Measurements from ENCODE around the gene RAB5B. TPM values are rescaled to one million over a fixed set of nuclear protein-coding genes. Genes with fewer than 3 reads are reported as not detected.

RAB5B gene, protein sequence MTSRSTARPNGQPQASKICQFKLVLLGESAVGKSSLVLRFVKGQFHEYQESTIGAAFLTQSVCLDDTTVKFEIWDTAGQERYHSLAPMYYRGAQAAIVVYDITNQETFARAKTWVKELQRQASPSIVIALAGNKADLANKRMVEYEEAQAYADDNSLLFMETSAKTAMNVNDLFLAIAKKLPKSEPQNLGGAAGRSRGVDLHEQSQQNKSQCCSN
- 10 to 100 TPM; 34.2 to 50.8 TPM for total RNA-seq

DNA sequence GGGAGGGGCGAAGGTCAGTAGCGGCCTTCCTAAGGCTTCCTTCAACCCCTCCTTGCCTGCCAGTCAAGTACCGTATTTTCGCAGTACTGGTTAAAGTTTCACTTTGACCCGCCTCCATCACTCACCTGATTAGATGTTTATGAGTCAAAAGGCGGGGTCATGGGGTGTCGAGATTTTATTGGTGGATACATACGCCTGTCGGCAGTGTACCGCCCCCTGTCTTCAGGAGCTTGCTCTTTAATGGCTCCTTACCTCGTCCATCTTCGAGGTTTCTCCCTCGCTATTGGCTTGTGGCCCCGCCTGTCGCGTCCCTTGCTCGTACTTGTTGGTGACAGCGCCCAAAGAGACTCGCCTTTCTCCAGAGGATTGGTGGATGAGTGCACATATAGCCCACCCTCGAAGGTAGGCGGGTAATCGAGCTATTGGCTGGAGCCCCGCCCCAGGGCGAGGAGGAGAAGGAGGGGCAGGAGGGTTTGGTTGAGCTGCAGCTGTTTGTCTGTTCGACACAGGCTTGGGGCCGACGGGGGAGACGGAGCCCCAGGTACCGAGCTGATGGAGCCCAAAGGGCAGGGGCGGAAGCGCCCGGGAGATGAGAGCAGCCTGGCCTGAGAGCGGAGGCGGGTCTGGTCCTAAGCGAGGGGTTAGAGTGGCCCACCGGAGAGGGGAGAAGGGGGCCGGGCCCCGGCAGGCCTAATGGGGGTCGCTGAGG lies at the start of gene RAB5B:
Gene RAB5B (plus strand): TSS at position 480 of the 709 bp plus-strand sequence. CDS start 12,883 bp downstream, outside the sequence.
- Mint-ChIP-seq H3K9me3 (no peaks in the 10 kb centered on the region), H3K27me3 (no peaks in the 10 kb centered on the region), H3K4me1 (peaks cover 7% of the 10 kb centered on the region), H3K36me3 (ENCODE audit: low read depth) (peaks cover 22% of the 10 kb centered on the region), H3K27ac (no peak within 1 kb of the TSS), H3K4me3 (no peak within 1 kb of the TSS)
- ATAC-seq (replicated peaks), result peak; percentile 91

DNA sequence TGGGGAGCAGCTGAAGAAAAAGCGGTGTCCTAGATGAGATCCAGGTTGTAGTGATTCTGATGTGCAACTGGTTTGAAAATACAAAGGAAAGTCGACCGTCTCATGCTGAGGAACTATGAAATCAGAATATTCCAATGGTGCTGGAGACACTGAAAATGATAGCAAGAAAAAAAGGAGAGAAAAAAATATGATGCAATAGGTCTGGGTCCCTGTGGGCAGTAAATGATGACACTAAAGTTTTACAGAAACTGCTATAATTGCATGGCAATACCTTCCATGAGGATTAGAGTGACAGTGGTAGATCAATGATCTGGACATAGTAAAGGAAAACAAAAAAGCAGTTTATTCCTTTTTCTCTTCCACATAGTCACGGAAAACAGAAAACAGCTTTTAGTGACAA lies 48.5 kb upstream of the RAB5B start:
- Mint-ChIP-seq H3K9me3 (no peaks in the 10 kb centered on the region), H3K36me3 (ENCODE audit: low read depth) (peaks cover 69% of the 10 kb centered on the region), H3K27me3 (no peaks in the 10 kb centered on the region), H3K4me1 (peaks cover 43% of the 10 kb centered on the region), H3K4me3 (peak overlapping the region; percentile 98), H3K27ac (peak overlapping the region; percentile 99)
- ATAC-seq (replicated peaks), result no peak

DNA sequence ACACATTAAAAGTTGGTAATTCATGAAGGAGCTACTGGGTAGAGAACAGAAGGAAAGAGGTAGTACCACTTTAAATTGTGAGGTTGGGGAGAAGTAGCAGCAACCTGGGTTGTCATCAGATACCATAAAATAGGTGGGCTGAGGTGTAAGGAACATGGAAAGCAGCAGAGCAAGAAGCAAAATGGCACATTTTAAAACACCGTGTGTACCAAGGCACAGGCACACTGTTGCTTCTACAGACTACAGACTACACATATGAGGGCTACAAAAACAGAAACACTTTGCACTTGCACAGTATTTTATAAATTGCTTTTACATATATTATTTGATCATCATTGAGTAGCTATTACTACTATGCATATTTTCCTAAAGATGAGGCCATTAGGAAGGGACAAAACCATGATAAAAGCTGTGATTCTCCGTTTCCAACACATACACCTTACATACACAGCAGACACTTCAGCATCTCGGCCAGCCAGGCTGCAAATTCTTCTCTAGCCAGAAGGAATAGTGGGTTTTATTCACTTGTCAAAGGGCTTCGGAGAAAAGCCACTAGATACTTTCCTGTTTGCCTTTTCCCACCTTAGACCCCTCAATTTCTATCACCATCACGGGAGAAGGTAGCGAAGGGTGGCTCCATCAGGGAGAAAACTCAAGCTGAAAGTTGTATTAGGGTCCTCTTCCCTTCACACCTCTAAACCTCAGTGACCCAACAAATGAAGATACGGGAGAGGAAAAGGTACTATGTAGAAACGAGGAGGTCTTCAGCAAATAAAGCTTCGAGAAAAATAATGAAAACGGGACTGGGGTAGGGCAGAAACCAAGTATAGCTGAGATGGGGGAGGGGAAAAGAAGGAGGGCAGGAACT lies 47.8 kb upstream of the RAB5B start:
- Mint-ChIP-seq H3K27ac (peak overlapping the region; percentile 99), H3K4me1 (peaks cover 41% of the 10 kb centered on the region), H3K9me3 (no peaks in the 10 kb centered on the region), H3K27me3 (no peaks in the 10 kb centered on the region), H3K4me3 (peak overlapping the region; percentile 98), H3K36me3 (ENCODE audit: low read depth) (peaks cover 66% of the 10 kb centered on the region)
- no peak for ATAC-seq (replicated peaks)

DNA sequence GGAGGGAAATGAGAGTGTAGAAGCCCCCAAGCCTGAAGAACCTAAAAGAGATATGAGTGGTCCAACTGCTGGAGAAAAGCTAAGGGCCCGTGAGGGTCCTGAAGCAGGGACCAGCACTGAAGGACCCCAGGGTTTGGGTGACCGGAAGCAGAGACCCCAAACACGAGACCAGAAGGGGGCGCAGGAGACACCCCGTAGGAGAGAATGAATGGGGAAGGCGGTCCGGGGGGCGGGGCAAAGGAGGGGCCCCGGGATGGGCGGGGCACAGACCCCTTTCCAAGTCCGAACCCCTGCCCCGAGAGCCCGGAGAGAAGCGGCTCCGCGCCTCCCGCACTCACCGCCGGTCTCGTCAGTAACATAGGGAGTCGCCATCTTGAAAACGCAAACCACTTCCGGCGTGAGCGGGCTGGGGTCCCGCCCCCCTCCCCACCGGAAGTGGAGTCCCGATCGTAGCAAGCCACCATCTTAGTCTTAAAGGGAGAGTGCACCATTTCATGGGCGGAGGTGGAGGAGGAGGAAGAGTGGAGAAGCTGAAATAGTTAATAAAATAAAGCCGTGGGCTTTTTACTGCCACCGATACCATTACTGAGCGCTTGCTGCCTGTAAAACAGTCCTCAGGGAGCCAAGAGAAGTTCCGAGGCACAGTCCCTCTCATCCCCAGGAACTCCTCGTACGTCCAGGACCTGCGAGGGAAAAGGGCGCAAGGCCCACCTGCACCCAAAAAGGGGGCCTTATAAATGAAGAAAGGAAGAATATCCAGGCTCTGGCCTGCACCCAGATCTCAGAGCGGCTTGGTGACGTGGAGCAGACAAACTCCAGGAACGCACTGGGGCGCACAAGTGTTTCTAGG lies 46.9 kb upstream of the RAB5B start:
- no peaks in the 10 kb centered on the region for H3K27me3 Mint-ChIP-seq
- no peaks in the 10 kb centered on the region for H3K9me3 Mint-ChIP-seq
- peak overlapping the region; percentile 98 for H3K4me3 Mint-ChIP-seq
- H3K27ac Mint-ChIP-seq, result peak overlapping the region; percentile 99
- H3K4me1 Mint-ChIP-seq, result peaks cover 35% of the 10 kb centered on the region
- H3K36me3 Mint-ChIP-seq (ENCODE audit: low read depth), result peaks cover 66% of the 10 kb centered on the region
- ATAC-seq (replicated peaks), result peak; percentile 41

DNA sequence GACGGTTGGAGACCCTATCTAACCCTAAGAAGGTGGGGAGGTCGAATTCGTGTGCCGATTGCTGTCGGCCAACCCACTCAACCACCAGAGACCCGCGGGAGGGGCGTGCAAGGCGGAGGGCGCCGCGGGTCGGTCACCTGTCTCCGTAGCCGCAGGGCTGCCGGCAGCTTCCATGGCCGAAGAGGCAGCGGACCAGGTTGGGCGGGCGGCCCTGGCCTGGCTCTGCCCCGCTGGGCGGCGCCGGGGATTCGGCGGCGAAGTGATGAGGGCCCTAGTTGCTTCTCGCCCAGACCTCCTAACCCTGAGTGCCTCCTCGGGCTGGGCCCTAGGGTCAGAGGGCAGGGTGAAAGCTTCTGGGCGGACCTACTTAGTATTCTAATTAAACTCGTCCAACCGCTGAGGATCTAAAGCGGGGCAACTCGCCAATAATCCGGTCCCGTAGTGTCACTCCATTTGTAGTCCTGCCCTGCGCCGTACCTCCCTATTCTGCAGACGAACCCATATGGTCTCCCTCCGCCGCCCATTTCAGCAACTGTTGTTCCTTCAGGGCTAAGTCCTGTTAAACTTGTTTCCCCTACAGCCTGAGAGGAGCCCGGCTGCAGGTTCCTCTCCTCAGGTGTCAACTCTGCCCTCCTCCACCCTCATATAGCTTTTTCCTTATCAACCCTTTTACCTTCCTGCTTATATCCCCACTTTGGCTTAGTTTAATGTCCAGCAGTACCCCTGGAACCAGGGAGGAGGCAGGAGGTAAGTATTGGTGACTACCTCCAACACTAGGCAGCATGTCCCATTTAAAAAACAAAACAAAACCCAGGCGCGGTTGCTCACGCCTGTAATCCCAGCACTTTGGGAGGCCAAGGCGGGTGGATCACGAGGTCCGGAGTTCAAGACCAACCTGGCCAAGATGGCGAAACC lies 46.0 kb upstream of the RAB5B start, which contains the start of gene PYM1:
Gene PYM1 (minus strand): TSS at position 307 of the 915 bp plus-strand sequence. CDS start 133 bp downstream, at position 174.
- no peaks in the 10 kb centered on the region for H3K27me3 Mint-ChIP-seq
- peak within 1 kb of the TSS; percentile 99 for H3K27ac Mint-ChIP-seq
- ATAC-seq (replicated peaks), result peak; percentile 45
- peaks cover 66% of the 10 kb centered on the region for H3K36me3 Mint-ChIP-seq (ENCODE audit: low read depth)
- H3K9me3 Mint-ChIP-seq, result no peaks in the 10 kb centered on the region
- peaks cover 35% of the 10 kb centered on the region for H3K4me1 Mint-ChIP-seq
- peak within 1 kb of the TSS; percentile 98 for H3K4me3 Mint-ChIP-seq

DNA sequence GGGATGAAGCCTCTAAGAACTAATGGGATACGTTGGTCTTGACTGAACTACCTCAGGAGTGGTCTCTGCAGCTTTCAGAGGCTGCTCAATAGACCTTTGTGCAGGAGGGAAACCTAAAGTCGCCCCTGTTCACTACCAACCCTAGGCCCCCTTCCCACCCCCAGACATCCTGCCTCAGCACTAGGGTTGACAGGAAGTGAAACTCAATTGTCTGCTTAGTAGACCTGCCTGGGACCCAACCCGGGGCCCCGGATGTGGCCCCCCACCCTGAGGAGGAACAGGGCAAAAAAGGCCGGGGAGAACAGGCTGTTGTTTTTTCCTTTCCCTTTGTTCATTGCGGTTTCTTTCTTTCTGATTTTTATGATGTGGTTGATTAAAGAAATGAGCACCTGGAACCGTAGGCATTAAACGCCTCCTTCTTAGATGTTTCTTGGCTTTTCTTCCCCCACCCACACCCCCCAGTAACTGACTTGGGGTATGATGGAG lies 44.5 kb upstream of the RAB5B start:
- ATAC-seq (replicated peaks), result peak; percentile 41
- no peaks in the 10 kb centered on the region for H3K27me3 Mint-ChIP-seq
- H3K9me3 Mint-ChIP-seq, result no peaks in the 10 kb centered on the region
- H3K4me1 Mint-ChIP-seq, result peaks cover 38% of the 10 kb centered on the region
- peak overlapping the region; percentile 98 for H3K4me3 Mint-ChIP-seq
- peak overlapping the region; percentile 99 for H3K27ac Mint-ChIP-seq
- H3K36me3 Mint-ChIP-seq (ENCODE audit: low read depth), result peaks cover 73% of the 10 kb centered on the region

DNA sequence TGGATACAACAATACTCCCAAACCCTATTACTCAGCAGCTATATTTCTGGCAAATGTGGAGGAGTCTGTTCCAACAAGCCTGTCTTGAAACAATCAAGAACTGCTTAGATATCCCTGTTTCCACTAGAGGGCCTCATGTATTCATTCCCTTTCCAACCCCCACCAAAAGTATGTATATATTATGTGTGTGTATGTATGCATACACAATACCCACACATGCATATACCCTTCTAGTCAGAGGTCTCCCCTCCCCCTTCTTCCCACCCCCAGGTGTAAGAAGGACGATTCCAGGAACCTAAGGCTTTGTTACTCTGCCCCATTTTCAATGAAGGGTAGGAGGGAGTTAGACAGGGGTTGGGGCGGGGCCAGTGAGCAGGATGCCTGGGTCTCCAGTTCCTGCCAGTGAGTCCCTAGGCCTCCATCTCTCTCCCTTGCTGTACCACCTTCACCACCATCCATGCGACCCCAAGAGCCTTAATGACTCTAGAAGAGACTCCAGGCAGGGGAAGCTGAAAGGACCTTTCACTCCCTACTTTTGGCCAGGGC lies 43.0 kb upstream of the RAB5B start, which contains the start of gene DGKA:
Gene DGKA (plus strand): TSS at position 392 of the 546 bp plus-strand sequence. CDS start 5,342 bp downstream, outside the sequence.
- H3K27ac Mint-ChIP-seq, result peak within 1 kb of the TSS; percentile 99
- peak; percentile 53 for ATAC-seq (replicated peaks)
- H3K4me3 Mint-ChIP-seq, result peak within 1 kb of the TSS; percentile 98
- H3K4me1 Mint-ChIP-seq, result peaks cover 43% of the 10 kb centered on the region
- no peaks in the 10 kb centered on the region for H3K27me3 Mint-ChIP-seq
- peaks cover 77% of the 10 kb centered on the region for H3K36me3 Mint-ChIP-seq (ENCODE audit: low read depth)
- H3K9me3 Mint-ChIP-seq, result no peaks in the 10 kb centered on the region

DNA sequence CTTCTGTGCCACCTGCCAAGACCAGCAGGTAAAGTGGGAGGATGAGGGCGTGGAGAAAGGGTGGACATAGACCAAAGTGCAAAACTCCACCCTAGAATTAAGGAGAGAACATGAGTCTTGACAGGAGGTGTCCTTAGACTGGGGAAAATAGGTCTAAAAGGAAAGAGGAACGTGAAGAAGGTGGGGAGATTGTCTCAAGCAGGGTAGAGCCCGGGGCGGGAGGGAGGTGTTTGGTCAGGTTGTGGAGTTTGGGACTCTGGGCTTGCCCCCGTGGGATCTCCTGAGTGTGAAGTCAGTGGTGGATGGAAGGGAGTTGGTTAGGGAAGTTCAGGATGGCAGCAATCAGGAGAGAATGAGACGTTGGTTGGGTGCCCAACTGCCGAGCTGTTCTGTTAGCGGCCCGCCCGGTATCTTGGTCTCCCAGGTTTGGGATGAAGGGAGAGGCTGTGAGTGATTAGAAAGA lies 42.5 kb upstream of the RAB5B start:
- Mint-ChIP-seq H3K36me3 (ENCODE audit: low read depth) (peaks cover 79% of the 10 kb centered on the region), H3K4me3 (peak overlapping the region; percentile 98), H3K9me3 (no peaks in the 10 kb centered on the region), H3K27ac (peak overlapping the region; percentile 99), H3K27me3 (no peaks in the 10 kb centered on the region), H3K4me1 (peaks cover 46% of the 10 kb centered on the region)
- no peak for ATAC-seq (replicated peaks)

DNA sequence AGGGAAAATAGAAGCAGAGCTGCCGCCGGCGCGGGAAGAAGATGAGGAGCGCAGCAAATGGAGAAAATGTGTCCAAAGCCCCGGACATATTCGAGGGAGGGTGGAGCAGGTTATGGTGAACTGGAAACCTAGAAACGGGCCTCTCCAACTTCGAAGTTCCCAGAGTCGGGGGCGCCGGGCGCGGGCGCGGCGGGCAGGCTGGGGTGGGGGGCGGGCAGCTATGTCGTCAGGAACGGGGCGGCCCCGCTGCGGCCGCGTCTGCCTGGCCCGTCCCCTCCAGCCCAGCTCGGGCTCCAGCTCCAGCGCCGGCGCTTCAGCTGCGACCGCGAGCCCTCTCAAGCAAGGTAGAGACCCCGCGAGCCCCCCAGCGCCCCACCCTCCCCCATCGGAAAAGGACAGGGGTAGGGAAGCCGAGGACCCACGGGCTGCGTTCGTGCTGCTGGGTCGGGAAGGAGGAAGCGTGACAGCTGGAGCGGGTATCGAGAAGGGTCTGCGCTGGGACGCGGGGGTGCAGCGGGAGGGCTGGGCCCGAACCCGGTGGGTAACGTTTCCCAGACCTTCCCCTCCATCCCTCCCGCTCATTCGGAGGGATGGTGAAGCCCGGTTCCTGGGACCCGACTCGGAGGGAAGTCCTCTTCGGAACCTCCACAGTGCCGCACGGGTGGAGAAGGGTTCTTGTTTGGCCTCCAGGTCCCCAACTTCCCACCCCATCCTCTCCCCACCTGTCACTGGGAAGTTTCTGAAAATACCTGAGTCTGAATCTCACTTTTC lies 41.9 kb upstream of the RAB5B start:
- Mint-ChIP-seq H3K9me3 (no peaks in the 10 kb centered on the region), H3K36me3 (ENCODE audit: low read depth) (peaks cover 79% of the 10 kb centered on the region), H3K4me1 (peaks cover 51% of the 10 kb centered on the region), H3K27ac (peak overlapping the region; percentile 99), H3K27me3 (no peaks in the 10 kb centered on the region), H3K4me3 (peak overlapping the region; percentile 98)
- no peak for ATAC-seq (replicated peaks)

DNA sequence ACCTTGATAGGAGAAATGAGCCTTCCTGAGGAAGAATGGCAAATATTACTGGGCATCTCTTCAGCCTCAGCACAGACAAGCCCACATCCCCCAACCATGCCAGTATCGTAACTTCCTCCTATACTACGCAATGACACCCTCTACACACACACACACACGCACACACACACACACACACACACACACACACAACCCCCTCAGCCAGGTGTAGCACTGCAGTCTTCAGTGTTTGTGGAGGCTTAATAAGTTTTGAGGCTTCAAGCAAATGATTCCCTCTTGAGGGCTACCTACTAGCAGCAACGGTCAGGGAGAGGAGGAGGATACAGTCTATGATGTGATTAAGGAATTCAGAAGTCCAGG lies 41.3 kb upstream of the RAB5B start:
- Mint-ChIP-seq H3K27me3 (no peaks in the 10 kb centered on the region), H3K36me3 (ENCODE audit: low read depth) (peaks cover 80% of the 10 kb centered on the region), H3K27ac (peak overlapping the region; percentile 99), H3K4me1 (peaks cover 57% of the 10 kb centered on the region), H3K9me3 (no peaks in the 10 kb centered on the region), H3K4me3 (peak overlapping the region; percentile 98)
- ATAC-seq (replicated peaks), result no peak

DNA sequence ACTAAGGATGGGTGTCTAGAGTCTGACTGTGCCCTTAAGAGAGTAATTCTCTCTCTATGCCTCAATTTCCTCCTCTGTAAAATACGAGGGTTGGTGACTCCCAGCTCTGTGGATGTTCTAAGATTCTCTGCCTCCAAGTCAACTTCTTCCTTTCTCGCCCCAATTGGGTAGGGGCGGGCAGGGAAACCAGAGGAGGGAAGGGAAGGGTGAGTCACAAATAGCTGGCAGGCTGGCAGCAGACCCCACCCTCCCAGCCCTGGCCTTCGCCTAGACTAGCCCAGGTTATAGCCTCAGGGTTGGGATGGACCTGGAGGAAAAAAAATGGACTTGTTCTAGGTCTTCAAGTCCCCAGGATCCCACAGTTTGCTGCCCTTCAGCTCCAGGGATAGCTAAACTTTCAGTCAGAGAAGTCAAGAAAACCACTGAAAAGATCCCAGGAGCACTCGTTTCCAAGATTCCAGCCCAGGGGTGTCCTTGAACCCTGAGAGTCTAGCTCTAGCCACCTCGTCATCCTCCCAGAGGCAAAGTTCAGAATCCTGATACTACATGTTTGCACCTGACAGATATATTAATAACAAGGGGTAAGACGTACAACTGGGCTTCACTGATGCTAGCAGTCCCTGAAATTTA lies 40.6 kb upstream of the RAB5B start:
- peak overlapping the region; percentile 98 for H3K4me3 Mint-ChIP-seq
- peaks cover 82% of the 10 kb centered on the region for H3K36me3 Mint-ChIP-seq (ENCODE audit: low read depth)
- H3K9me3 Mint-ChIP-seq, result no peaks in the 10 kb centered on the region
- H3K27me3 Mint-ChIP-seq, result no peaks in the 10 kb centered on the region
- H3K27ac Mint-ChIP-seq, result peak overlapping the region; percentile 99
- ATAC-seq (replicated peaks), result no peak
- H3K4me1 Mint-ChIP-seq, result peaks cover 64% of the 10 kb centered on the region

All from activated T-helper 17 cell treated with anti-CD3 and anti-CD28 coated beads, Interleukin-2, amount 50 U/mL, for 72 hours (primary cell).